ENCODE measurements around the gene PBX1.

DNA sequence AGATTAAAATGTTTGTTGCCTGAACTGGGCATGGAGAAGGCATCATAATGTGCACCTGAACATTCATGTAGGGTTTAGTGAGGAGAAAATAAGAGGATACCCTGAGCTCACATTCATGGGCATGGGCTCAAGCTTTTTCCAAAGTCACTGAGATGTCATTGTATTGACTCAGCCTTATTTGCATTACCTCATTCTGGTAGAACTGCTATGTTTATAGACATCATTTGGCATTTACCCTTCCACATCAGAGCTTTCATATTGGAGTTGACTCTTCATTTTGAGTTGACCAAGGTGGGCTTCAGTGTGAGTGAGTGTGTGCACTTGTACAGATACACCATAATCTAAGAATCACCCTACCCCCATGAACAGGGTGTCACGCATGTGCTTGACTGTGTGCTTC, 143.2 kb downstream of the PBX1 start:
- TF ChIP-seq POLR2A (IDR thresholded peaks at IDR 0.05; ENCODE audit: low read depth, low read length), result no peak
- TF ChIP-seq TAF1 (IDR thresholded peaks at IDR 0.05; ENCODE audit: low read depth, low read length), result no peak

Measured in GM12891 (cell line).